ENCODE results near the gene MFSD1.
"Not testable (repeated sequence)": the region's sequence is repeated elsewhere in the genome, so short reads cannot be mapped to it uniquely, and the experiment has no call there.

MFSD1 gene

DNA sequence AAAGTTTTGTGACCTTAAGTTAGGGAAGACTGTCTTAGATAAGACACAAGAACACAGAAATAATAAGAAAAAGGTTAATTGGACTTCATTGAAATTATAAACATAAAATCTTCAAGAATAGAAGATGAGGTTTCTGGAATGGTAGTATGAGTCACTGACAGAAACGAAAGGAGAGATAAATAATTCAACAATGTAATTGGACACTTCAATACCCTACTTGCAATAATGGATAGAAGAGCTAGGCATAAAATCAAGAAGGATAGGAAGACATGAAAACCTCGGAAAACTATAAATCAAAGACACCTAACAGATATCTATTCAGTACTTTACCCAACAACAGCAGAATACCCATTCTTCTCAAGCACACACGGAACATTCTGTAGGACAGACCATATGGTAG lies 15.9 kb upstream of the MFSD1 start:
- DNase-seq (ENCODE audit: insufficient read length, low spot score) (no peak), FAIRE-seq (no peak)
- TF ChIP-seq, protein P1, sequence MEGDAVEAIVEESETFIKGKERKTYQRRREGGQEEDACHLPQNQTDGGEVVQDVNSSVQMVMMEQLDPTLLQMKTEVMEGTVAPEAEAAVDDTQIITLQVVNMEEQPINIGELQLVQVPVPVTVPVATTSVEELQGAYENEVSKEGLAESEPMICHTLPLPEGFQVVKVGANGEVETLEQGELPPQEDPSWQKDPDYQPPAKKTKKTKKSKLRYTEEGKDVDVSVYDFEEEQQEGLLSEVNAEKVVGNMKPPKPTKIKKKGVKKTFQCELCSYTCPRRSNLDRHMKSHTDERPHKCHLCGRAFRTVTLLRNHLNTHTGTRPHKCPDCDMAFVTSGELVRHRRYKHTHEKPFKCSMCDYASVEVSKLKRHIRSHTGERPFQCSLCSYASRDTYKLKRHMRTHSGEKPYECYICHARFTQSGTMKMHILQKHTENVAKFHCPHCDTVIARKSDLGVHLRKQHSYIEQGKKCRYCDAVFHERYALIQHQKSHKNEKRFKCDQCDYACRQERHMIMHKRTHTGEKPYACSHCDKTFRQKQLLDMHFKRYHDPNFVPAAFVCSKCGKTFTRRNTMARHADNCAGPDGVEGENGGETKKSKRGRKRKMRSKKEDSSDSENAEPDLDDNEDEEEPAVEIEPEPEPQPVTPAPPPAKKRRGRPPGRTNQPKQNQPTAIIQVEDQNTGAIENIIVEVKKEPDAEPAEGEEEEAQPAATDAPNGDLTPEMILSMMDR (IDR thresholded peaks at IDR 0.05; ENCODE audit: insufficient read depth, missing control alignments): no peak

DNA sequence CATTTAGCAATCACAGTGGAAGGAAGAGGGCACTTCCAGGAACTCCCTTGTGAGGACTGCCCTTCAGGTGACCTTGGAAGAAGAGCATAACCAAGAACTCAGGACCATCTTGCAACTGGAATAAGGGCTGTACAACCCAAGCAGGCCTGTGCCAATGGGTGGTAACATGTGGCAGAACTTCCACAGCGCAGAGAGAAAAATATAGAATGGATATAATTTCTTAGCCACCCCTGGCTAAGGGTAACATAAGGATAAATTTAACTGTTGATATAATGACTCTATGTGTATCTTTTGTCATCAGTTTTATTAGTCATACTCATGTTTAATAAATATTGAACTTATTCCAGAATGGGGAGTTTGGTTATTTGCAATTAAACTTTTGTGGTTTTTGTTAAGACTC lies 13.4 kb upstream of the MFSD1 start:
- TF ChIP-seq, protein P1 (IDR thresholded peaks at IDR 0.05; ENCODE audit: insufficient read depth, missing control alignments): no peak
- FAIRE-seq (no peak), DNase-seq (ENCODE audit: insufficient read length, low spot score) (no peak)

DNA sequence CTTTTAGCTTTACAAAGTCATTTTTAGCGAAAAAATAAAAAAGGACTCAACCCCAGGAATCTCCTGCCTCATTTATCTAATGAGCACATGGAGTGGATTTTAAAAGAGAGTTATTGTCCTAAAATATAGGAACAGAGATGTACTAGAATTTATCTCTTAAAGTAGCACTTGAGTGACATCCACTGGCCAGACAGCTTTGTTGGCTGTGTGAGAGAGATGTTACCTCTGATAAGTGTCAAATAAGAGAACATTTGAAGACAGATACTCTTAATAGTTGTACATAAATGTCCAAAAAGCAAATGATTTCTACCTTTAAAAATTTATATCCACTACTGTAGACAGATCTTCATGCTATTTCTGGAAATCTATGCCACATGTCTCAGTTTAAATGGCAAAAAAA lies 12.3 kb upstream of the MFSD1 start:
- DNase-seq (ENCODE audit: insufficient read length, low spot score) (no peak), FAIRE-seq (peak; percentile 66)
- TF ChIP-seq, protein P1 (IDR thresholded peaks at IDR 0.05; ENCODE audit: insufficient read depth, missing control alignments): peak; percentile 48

DNA sequence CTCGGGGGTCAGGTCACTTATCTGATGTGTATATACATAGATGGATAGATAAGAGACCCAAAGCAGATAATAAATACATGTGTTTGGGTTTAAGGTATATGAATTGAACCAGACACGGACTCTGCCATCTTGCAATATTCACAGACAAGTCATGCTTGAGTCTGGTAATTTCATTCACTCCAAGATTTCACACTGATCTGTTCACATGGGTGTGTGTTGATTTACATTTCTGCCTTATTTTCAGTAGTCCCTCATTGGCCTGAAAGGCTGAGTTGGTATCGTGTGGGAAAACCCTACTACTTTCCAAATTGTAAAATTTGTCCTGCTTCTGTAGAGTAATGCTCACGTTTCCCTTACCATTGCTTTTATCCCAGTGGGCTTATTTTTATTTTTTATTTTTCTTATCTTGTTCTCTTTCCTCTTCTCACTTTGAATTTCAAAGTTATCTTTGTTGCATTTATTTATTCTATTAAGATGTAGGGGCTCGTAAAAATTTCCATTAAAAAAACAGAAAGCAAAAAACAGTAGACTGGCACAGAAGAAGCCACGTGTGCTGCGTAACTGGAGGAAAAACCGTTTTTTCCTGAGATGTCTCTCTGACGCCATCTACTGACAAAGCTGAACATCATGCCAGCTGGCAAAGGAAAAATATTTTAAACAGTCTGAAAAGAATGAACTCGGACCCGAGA lies 10.8 kb upstream of the MFSD1 start:
- FAIRE-seq: no peak
- DNase-seq (ENCODE audit: insufficient read length, low spot score): no peak
- TF ChIP-seq, protein P1 (IDR thresholded peaks at IDR 0.05; ENCODE audit: insufficient read depth, missing control alignments): peak; percentile 94

DNA sequence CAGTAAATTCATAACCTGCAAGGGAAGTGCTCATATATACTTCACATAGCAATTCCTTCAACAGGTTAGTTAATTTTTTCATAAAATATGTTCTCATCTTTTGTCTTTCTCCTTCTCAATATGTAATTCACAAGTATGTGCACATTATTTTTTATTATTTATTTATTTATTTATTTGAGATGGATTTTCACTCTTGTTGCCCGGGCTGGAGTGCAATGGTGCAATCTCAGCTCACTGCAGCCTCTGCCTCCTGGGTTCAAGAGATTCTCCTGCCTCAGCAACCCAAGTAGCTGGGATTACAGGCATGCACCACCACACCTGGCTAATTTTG lies 10.3 kb upstream of the MFSD1 start:
- not testable (repeated sequence) for DNase-seq (ENCODE audit: insufficient read length, low spot score); FAIRE-seq

DNA sequence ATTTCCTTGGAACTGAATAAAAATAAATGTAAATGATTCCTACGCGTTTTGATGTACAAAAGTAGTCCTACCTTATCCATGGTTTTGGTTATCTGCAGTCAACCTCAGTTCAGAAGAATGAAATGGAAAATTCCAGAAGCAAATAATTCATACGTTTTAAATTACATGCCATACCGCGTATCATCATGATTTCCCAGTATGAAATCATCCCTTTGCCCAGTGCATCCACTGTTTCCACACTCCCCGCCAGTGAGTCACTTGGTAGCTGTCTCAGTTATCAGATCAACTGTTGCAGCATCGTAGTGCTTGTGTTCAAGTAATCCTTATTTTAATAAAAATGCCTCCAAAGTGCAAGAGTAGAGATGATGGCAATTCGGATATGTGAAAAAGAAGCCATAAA lies 9.1 kb upstream of the MFSD1 start:
- TF ChIP-seq, protein P1 (IDR thresholded peaks at IDR 0.05; ENCODE audit: insufficient read depth, missing control alignments): no peak
- FAIRE-seq (no peak), DNase-seq (ENCODE audit: insufficient read length, low spot score) (no peak)

DNA sequence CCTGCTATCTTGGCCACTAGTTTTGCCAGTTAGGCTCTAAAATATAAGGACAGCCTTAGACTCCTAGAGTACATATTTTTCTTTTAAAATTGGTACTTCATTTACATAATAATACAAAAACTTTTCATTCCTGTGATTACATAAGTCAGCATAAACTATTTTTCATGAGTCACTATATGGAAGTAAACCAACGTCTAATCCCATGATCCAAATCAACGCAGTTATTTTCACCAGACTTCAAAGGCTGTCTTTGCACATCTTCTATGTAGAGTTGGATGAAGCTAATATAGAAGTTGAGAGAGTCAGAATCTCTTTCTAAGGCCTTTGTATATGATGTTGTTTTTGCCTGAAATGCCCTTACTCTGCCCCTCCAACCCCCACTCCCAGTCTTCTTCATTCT lies 7.6 kb upstream of the MFSD1 start:
- FAIRE-seq: no peak
- no peak for DNase-seq (ENCODE audit: insufficient read length, low spot score)
- TF ChIP-seq, protein P1 (IDR thresholded peaks at IDR 0.05; ENCODE audit: insufficient read depth, missing control alignments): no peak
